AG04449 (cell line): Measurements from ENCODE around the gene CHN2.

Experiments
- CTCF ChIA-PET: fragments of 350-600 bp; formaldehyde crosslinking; extraction: SDS; loops from one replicate; lab custom pipeline; 2021; ENCODE audit warnings: antibody characterized with exemption; lab: Yijun Ruan, JAX
- POLR2A ChIA-PET: fragments of 400-600, 350-600 bp; formaldehyde crosslinking; extraction: SDS; loops from one replicate; lab custom pipeline; 2020; ENCODE audit warnings: antibody characterized with exemption, inconsistent platforms; lab: Yijun Ruan, JAX
- DNase-seq: peaks from one replicate; pipeline ENCODE4 v3.0.0-alpha.2; 2010; ENCODE audit warnings: low read depth, low spot score
- H3K4me3 ChIP-seq: 2 replicates; pipeline ENCODE4 v1.5.1; 2011; ENCODE audit warnings: low read depth, mild to moderate bottlenecking, control low read depth, low read length
- TF ChIP-seq, protein P1 (sequence below): IDR thresholded peaks from one replicate; pipeline ENCODE4 v1.5.1; 2011; ENCODE audit warnings: mild to moderate bottlenecking, moderate library complexity, low read length, control low read depth, inconsistent platforms; ENCODE audit not compliant: insufficient read depth; ENCODE audit errors: missing control alignments

CHN2 gene

DNA sequence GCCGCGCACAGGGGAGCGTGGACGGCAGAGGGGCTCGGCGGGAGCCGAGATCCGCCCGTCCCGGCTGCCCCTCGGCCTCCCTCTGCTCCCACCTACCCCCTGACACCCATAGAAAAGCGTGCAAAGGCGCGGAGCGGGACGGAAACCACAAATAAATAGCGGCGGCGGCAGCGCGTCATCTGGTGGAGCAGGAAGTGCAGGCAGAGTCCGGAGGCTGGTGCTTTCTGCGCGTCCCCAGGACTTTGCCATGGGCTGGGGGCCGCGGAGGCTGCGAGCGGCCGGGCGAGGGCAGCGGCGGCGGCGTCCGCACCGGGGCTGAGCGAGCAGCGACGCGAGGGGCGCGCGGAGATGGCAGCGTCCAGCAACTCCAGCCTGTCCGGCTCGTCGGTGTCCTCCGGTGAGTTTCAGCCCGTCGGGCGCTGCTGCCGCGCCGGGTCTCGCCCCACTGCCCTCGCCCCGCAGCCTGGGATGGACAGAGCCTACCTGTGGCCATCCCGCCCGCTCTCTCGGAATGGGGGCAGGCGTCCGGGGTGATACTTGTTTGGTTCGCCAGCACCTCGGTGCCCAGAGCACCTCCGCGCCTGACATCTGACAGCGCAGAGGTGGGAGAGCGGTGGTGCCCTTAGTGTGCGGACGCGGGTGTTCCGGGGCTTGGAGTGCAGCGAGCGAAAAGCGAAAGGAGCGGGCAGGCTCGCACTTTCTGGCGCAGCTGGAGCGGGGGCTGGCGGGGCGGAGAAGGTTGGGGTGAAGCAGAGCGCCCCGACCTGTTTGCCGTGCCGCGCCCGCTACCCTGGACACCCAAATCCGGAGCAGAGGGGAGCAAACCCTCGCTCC, at the start of gene CHN2:
Gene CHN2 (plus strand): TSS at position 182 of the 834 bp plus-strand sequence.
- TF ChIP-seq, protein P1, sequence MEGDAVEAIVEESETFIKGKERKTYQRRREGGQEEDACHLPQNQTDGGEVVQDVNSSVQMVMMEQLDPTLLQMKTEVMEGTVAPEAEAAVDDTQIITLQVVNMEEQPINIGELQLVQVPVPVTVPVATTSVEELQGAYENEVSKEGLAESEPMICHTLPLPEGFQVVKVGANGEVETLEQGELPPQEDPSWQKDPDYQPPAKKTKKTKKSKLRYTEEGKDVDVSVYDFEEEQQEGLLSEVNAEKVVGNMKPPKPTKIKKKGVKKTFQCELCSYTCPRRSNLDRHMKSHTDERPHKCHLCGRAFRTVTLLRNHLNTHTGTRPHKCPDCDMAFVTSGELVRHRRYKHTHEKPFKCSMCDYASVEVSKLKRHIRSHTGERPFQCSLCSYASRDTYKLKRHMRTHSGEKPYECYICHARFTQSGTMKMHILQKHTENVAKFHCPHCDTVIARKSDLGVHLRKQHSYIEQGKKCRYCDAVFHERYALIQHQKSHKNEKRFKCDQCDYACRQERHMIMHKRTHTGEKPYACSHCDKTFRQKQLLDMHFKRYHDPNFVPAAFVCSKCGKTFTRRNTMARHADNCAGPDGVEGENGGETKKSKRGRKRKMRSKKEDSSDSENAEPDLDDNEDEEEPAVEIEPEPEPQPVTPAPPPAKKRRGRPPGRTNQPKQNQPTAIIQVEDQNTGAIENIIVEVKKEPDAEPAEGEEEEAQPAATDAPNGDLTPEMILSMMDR = no peak
- CTCF ChIA-PET = no interaction called here
- H3K4me3 ChIP-seq = peak within 1 kb of the TSS; percentile 47
- DNase-seq = no peak
- POLR2A ChIA-PET = no interaction called here

DNA sequence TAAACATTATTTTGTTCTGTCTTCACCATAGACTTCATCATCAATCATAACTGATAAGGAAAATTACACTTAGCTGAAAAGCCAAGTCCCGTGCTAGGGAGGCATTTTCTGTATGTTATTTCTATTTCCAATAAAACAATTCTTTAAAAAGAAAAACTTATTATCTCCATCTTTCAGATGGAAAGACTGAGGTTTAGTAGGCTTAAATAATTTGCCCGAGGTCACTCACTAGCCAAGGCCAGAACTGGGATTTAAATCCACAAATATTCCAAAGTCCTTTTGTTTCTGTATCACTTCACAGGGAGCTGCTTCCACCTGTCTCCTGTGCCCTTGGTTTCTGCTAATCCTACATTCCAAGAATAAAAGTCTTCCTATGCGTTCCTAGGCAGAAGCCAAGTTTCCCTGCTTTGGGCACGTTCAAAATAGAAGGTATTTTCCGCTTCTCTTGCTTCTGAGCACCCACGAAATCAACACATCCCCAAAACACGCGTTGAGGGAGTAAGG, 49.0 kb upstream of the CHN2 start:
- H3K4me3 ChIP-seq = no peak overlapping the region
- TF ChIP-seq, protein P1 = no peak
- ChIA-PET POLR2A (no interaction called here), CTCF (no interaction called here)
- DNase-seq = no peak

DNA sequence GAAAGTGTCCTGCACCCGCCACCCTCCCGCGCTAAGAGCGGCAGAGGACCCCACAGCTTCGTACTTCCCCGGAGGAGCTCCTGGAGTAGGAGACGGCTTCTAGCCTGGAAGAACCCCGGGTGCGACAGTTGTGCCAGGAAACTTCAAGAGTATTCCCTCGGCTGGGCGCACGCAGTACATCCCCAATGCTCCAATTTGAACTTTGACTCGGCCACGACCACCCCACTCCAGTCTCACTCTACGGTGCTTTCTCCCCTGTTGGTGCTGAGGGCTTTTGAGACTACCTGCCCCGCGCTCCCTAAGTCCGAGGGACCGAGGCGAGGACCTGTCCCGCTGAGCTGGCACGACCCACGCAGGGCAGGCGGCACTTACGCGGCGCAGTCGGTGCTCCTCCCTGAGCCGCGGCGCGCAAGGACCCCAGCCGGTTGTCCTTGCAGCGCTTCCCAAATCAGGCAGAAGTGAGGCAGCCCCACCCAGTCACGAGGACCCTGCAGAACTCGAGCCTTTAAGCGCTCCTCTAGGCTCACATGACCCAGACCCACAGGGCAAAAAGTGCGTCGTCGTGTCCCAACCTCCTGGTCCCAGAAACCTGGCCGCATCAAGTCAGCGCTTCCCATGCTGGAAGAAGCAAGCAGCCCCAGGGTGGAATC, 48.4 kb upstream of the CHN2 start, which contains the start of gene CPVL:
Gene CPVL (minus strand): TSS at position 481 of the 650 bp plus-strand sequence. CDS start 25,476 bp downstream, outside the sequence.
- H3K4me3 ChIP-seq = no peak within 1 kb of the TSS
- no peak for DNase-seq
- ChIA-PET CTCF (no interaction called here), POLR2A (no interaction called here)
- TF ChIP-seq, protein P1 = no peak

DNA sequence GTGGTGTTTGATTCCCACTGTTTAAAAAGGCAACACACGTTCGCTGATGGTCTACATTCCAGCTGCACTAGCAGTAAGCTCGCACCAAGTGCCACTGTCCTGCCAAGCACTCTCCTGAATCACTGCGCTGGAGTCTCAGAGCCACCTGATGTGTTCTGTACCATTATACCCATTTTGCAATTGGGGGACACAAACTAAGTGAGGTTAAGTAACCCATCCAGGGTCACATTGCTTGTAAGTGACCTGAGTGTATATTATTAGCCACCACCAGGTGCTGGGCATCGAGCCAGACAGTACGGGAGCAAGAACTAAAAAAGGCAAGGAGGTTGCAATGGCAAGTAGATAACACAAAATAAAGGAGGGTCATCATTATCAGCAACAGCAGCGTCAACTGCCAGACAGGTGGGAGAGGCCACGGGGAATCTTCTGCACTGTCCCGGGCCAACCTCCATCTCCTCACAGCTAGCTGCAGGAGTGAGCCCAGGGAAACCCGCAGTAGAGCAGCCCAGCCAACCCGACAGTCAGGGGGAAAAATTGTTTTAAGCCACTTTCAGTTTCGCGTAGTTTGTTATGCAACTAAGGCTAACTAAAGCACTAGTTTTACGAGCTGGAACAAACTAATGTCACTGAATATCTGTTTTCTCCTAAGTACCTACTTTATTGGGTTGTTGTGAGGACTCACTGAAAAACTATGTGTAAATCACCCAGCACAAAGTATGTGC, 47.5 kb upstream of the CHN2 start:
- TF ChIP-seq, protein P1 = no peak
- POLR2A ChIA-PET = no interaction called here
- H3K4me3 ChIP-seq = no peak overlapping the region
- CTCF ChIA-PET = interaction anchor here (0.9 kb wide), 1 partner anchor 38 kb away, joined by 3 read pairs; no protein-coding TSS in a partner anchor
- DNase-seq = no peak

DNA sequence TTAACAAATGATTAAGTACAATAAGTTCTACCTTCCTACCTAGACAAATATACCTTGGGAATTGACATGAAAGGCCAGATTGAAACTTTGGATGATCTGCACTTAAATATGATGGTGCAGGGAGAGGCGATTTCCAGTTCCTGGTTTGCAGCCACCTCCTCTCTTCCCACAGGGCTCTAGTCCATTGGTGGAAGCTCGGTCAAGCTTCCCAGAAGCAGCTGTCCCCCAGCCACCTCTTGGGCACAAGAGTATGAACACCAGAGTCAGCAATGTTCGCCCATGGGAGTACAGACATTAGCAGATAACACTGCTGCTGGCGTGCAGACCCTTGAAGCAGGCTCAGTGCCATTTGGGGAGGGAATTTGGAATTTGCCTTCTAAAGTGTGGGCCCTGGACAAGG, 46.8 kb upstream of the CHN2 start:
- ChIA-PET POLR2A (no interaction called here), CTCF (interaction anchor here (0.6 to 1.2 kb wide), 3 partner anchors 42 to 221 kb away, joined by 3 read pairs; no protein-coding TSS in a partner anchor)
- H3K4me3 ChIP-seq = no peak overlapping the region
- TF ChIP-seq, protein P1 = no peak
- DNase-seq = no peak
